DMS79 treated with DMSO at 0.1 percent for 48 hours (cell line): ENCODE results near the gene MAP4.

Experiments
- DNase-seq: peaks from one replicate; lab custom pipeline; 2025; lab: John Stamatoyannopoulos, UW

The MAP4 gene

GRCh38 chr3:47863391-47864128, 152.7 kb downstream of the MAP4 start:
- no peak for DNase-seq

- no peak for DNase-seq
Measured at GRCh38 chr3:47859956-47860605, 156.1 kb downstream of the MAP4 start.

DNA sequence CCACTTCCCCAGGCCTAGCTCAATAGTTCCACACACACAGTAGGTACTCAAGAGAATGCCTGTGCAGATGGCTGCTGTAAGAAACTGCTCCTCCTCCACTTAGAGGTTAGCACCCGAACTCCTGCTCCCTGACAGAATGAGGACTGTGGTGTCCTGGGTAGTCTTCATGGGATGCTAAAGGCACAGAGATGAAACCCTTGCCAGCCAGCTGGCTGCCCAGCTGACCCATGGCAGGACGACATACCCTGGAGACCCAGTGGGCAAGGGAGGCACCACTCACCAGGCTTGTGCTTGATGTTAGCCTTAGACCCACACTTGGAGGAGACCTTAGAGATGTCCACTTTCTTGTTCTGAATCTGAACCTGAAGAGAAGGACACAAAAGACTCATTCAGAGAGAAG, 159.1 kb downstream of the MAP4 start:
- no peak for DNase-seq

DNA sequence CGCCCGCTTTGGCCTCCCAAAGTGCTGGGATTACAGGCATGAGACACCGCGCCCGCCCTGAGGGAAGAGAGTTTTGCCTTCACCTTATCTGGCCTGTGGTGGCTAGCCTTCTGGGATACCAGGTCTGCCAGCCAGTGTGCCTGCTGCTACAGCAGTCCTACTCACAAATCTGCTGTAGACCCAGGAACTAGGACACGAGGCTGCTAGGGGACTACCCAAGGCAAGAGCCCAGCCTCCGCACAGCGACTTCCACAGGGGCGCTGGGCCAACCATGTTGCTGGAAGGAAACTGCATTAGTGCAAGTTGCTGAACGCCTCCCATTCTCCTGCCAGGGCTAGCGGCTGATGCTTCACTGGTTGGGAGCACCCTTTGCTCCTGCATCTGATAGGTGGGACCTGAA, 159.5 kb downstream of the MAP4 start:
- no peak for DNase-seq

DNA sequence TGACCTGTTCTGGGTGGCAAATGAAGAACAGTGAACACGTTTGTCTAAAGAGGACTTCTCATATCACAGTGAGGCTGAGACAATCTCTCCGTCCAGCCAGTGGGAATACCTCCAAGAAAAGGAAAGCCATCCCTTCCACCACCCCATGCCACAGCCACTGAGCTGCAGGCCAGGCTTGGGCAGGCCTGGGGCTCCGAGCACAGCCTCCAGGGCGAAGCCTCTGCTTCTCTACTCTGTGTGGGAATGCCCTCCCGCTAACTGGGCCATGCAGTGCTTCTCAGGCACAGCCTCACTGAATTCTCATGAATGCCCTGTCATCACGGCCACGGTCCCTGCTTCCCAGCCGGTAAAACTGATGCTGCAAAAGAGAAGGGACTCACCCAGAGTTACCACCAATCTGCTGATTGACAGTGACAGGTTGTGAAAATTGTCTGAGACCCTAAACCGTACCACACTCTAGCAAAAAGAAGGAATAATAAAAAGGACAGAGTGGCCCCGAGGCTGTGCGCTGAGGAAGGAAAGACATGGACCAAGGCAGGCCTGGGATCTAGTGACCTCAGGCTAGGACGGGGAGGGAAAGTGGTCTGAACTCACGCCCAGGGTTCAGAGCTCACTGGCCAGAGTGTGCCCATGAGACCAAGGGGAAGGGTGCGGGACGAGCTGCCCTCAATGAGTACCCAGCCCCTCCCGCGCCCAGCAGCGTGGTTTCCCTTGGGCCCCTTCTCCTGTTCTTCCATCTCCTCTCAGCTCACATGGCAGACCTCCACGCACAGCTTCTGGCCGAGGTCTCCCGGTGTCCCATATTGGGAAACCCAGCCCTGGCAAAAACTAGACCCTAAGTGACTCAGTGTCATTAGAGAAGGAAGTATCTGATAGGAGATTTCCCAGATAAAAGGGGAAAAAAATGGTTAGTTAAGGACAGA, 160.5 kb downstream of the MAP4 start:
- DNase-seq = no peak

GRCh38 chr3:47854720-47855455, 161.3 kb downstream of the MAP4 start:
- no peak for DNase-seq

- DNase-seq = no peak
Measured at GRCh38 chr3:47854267-47854666, 161.9 kb downstream of the MAP4 start.

GRCh38 chr3:47852604-47853602, 163.3 kb downstream of the MAP4 start:
- no peak for DNase-seq

DNA sequence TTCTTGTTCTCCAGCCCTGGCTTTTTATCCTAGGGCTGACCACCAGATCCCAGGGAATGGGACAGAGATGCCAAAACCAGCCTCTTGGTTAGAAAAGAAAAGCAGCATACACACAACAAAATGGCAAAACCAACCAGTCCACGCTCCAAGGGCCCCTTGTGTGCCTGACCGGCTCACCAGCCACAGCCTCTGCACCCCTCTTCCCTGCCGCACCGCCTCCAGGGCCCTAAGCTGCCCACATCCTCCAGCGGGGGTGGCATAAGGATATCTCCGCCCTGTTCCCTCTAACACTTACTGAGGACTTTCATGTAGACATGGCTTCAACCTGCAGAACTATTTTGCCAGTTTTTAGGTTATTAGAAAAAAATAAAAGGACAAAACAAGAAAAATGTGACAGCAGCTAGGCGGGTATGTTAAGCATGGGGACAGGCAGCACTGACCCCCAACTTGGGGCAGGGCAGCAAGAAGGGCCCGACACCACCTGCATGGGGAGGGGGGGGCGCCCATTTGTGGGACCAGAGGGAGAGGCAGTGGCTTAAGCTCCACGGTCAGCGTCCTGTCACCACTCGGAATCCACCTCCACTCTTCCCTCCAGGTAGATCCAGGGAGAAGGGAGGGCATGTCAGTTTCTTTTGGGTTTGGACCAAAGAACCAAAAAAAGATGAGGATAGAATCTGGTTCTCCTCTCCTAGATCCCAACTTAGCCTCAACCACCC, 164.2 kb downstream of the MAP4 start:
- DNase-seq = no peak

DNA sequence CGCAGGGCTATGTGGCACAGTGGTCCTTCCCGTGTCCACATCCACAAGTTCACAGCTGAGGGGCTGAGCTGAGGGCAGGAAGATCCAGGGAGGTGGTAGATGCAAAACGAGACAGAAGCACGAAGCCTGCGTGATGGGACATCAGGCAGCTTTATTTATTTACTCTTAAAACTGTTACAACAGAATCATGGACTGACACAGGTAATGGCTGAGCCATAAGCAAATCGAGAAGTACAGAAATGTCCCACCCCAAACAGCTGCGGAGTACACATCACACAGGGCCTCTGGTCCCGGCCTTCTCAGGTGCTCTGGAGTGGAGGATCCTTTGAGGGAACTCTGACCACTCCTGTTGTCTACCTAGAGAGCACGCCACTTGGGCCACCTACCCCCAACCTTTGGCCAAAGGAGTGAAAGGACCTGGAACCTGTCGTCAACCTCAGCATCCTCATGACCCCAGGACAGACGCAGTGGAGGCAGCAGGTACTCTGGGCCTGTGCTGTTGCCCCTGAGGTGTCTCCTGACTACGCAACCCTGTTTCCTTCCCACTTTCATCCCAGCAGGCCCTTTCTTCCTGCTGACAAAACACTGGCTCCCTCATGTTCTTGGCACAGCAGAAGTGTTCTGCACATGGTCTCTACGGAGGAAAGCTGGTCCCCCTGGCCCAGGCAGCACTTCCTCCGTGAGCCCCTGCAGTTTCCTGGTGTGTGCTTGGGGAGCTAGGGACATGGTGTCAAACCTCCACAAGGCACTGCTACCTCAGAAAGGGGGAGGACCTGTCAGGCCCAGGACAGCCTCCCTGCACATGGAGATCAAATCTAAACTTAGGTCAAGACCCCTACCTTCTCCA, 165.4 kb downstream of the MAP4 start:
- DNase-seq = no peak

GRCh38 chr3:47849699-47850563, 166.3 kb downstream of the MAP4 start:
- DNase-seq = no peak

GRCh38 chr3:47849186-47849698, 167.0 kb downstream of the MAP4 start:
- no peak for DNase-seq

DNA sequence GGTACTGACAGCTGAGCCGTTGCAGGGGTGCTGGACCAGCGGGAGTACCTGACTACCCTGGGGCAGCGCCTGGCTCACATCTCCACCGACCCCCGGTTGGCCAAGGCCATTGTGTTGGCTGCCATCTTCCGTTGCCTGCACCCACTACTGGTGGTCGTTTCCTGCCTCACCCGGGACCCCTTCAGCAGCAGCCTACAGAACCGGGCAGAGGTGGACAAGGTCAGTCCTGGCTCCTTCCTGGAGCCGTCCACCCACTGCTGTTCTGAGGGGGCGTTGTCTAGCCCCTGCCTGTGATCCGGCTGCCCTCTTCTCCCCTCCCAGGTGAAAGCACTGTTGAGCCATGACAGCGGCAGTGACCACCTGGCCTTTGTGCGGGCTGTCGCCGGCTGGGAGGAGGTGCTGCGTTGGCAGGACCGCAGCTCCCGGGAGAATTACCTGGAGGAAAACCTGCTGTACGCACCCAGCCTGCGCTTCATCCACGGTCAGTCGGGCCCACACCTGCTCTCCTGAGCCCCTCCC, 167.6 kb downstream of the MAP4 start:
- no peak for DNase-seq

DNA sequence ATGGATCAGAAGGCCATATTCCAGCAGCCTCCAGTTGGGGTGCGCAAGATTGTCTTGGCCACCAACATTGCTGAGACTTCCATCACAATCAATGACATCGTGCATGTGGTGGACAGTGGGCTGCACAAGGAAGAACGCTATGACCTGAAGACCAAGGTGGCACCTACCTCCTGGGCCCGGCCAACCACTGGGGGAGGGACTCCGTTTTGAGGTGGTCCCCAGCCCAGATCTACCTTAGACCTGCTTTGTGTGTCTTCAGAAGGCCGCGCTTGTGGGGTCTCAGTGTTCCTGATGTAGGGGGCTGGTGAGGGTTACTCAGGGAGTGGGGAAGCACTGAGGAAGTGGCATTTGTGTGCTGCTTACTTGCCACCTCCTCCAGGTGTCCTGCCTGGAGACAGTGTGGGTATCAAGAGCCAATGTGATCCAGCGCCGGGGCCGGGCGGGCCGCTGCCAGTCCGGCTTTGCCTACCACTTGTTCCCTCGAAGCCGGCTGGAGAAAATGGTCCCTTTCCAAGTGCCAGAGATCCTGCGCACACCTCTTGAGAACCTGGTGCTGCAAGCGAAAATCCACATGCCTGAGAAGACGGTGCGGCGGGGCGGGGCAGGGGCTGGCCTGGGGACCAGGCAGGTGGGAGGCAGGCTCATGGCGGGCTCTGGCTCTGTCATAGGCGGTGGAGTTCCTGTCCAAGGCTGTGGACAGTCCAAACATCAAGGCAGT, 168.3 kb downstream of the MAP4 start:
- no peak for DNase-seq

DNA sequence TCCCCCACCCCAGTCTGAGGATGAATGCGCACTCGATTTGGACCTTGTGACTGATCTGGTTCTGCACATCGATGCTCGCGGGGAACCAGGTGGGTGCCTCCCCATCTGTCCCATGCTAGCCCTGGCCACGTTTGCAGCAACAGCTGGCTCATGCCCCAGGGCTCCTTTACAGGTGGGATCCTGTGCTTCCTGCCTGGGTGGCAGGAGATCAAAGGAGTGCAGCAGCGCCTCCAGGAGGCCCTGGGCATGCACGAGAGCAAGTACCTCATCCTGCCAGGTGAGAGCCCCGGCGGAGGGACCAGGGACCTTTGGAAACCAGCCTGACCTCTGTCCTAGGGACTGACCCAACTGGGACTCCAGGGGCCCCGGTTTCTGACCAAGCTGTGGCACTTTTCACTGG, 169.0 kb downstream of the MAP4 start:
- DNase-seq = no peak

GRCh38 chr3:47846880-47847248, 169.4 kb downstream of the MAP4 start:
- DNase-seq = no peak
